NOMO-1 (cell line): ENCODE results near the gene KLHL25.

Experiments used
- DNase-seq, 2 experiments: peaks; one replicate each; lab custom pipeline; 2025; ENCODE audit not compliant: unreplicated experiment in 2 of 2; lab: John Stamatoyannopoulos, UW

Gene KLHL25

GRCh38 chr15:85749261-85750151, 45.2 kb downstream of the KLHL25 start:
- DNase-seq = no peak

GRCh38 chr15:85748729-85749128, 46.0 kb downstream of the KLHL25 start:
- DNase-seq = no peak

GRCh38 chr15:85748176-85748575, 46.5 kb downstream of the KLHL25 start:
- no peak for DNase-seq

GRCh38 chr15:85746641-85747040, 48.1 kb downstream of the KLHL25 start:
- DNase-seq = no peak

GRCh38 chr15:85745525-85746150, 49.1 kb downstream of the KLHL25 start:
- no peak for DNase-seq

- DNase-seq = no peak
Observed at GRCh38 chr15:85745023-85745422, 49.7 kb downstream of the KLHL25 start.

- DNase-seq = no peak
Observed at GRCh38 chr15:85744579-85744978, 50.1 kb downstream of the KLHL25 start.

- no peak for DNase-seq
Observed at GRCh38 chr15:85743392-85744055, 51.2 kb downstream of the KLHL25 start.

GRCh38 chr15:85742186-85742821, 52.4 kb downstream of the KLHL25 start:
- DNase-seq = no peak

- DNase-seq = no peak
Observed at GRCh38 chr15:85741662-85742061, 53.1 kb downstream of the KLHL25 start.

GRCh38 chr15:85741021-85741421, 53.7 kb downstream of the KLHL25 start:
- no peak for DNase-seq

GRCh38 chr15:85737061-85737460, 57.7 kb downstream of the KLHL25 start:
- no peak for DNase-seq

- no peak for DNase-seq
Observed at GRCh38 chr15:85733416-85733815, 61.3 kb downstream of the KLHL25 start.

GRCh38 chr15:85730001-85730820, 64.5 kb downstream of the KLHL25 start:
- DNase-seq = peak; percentile 11 to 45

- no peak for DNase-seq
Observed at GRCh38 chr15:85727068-85727467, 67.7 kb downstream of the KLHL25 start.

GRCh38 chr15:85726454-85726853, 68.3 kb downstream of the KLHL25 start:
- no peak for DNase-seq

- DNase-seq = no peak
Observed at GRCh38 chr15:85725564-85725963, 69.2 kb downstream of the KLHL25 start.

GRCh38 chr15:85725019-85725418, 69.7 kb downstream of the KLHL25 start:
- no peak for DNase-seq

- DNase-seq = no peak
Observed at GRCh38 chr15:85723960-85724945, 70.5 kb downstream of the KLHL25 start.
